NCI-H82 (cell line): Measurements from ENCODE around the gene FARP1.
A peak's percentile ranks its signal among the peaks of the same experiment; 100 is the strongest.

Source experiments
- DNase-seq: peaks from one replicate; lab custom pipeline; 2025; lab: John Stamatoyannopoulos, UW

Gene FARP1

GRCh38 chr13:98462946-98463345, 320.1 kb downstream of the FARP1 start:
- no peak for DNase-seq

- DNase-seq = peak; percentile 70
Measured at GRCh38 chr13:98466634-98467236, 323.8 kb downstream of the FARP1 start.

- DNase-seq = no peak
Measured at GRCh38 chr13:98467263-98467985, 324.5 kb downstream of the FARP1 start.

GRCh38 chr13:98468361-98468760, 325.5 kb downstream of the FARP1 start:
- DNase-seq = no peak

GRCh38 chr13:98468929-98469328, 326.0 kb downstream of the FARP1 start:
- no peak for DNase-seq

- peak; percentile 22 for DNase-seq
Measured at GRCh38 chr13:98470920-98471319, 328.0 kb downstream of the FARP1 start.

- DNase-seq = no peak
Measured at GRCh38 chr13:98471934-98472333, 329.0 kb downstream of the FARP1 start.

- no peak for DNase-seq
Measured at GRCh38 chr13:98473135-98473787, 330.4 kb downstream of the FARP1 start.

- no peak for DNase-seq
Measured at GRCh38 chr13:98473788-98474144, 330.9 kb downstream of the FARP1 start.

- no peak for DNase-seq
Measured at GRCh38 chr13:98474292-98474691, 331.4 kb downstream of the FARP1 start.

- no peak for DNase-seq
Measured at GRCh38 chr13:98474761-98475160, 331.9 kb downstream of the FARP1 start.

- DNase-seq = no peak
Measured at GRCh38 chr13:98475522-98475921, 332.6 kb downstream of the FARP1 start.

- no peak for DNase-seq
Measured at GRCh38 chr13:98476106-98476505, 333.2 kb downstream of the FARP1 start.

- DNase-seq = no peak
Measured at GRCh38 chr13:98476538-98476966, 333.7 kb downstream of the FARP1 start.

GRCh38 chr13:98478189-98479129, 335.6 kb downstream of the FARP1 start:
- DNase-seq = peak; percentile 90

- DNase-seq = no peak
Measured at GRCh38 chr13:98479496-98480003, 336.7 kb downstream of the FARP1 start.

GRCh38 chr13:98480915-98481877, 338.3 kb downstream of the FARP1 start:
- DNase-seq = peak; percentile 82

GRCh38 chr13:98482476-98483444, 339.9 kb downstream of the FARP1 start:
- DNase-seq = peak; percentile 41

GRCh38 chr13:98483601-98484288, 340.9 kb downstream of the FARP1 start:
- no peak for DNase-seq
